ENCODE results near the gene FRS3.
"Not testable (repeated sequence)": the region's sequence is repeated elsewhere in the genome, so short reads cannot be mapped to it uniquely, and the experiment has no call there.

Gene FRS3

GRCh38 chr6:41768545-41769308, 11.0 kb downstream of the FRS3 start:
- no peak for DNase-seq
- no peak overlapping the region for H3K4me3 Mint-ChIP-seq

GRCh38 chr6:41767112-41767833, 12.4 kb downstream of the FRS3 start:
- Mint-ChIP-seq H3K4me3 (no peak overlapping the region), H3K36me3 (ENCODE audit: low read depth) (no peaks in the 10 kb centered on the region), H3K4me1 (peaks cover 2% of the 10 kb centered on the region), H3K27me3 (no peaks in the 10 kb centered on the region), H3K27ac (no peak overlapping the region), H3K9me3 (no peaks in the 10 kb centered on the region)
- DNase-seq = no peak
- no peak for ATAC-seq

More at GRCh38 chr6:41768545-41769308, 11.0 kb downstream of the FRS3 start:
- H3K27ac Mint-ChIP-seq = no peak overlapping the region
- no peak for ATAC-seq
- no peaks in the 10 kb centered on the region for H3K27me3 Mint-ChIP-seq
- peaks cover 2% of the 10 kb centered on the region for H3K36me3 Mint-ChIP-seq (ENCODE audit: low read depth)
- H3K9me3 Mint-ChIP-seq = no peaks in the 10 kb centered on the region
- H3K4me1 Mint-ChIP-seq = peaks cover 2% of the 10 kb centered on the region

- not testable (repeated sequence) for H3K9me3 Mint-ChIP-seq; H3K36me3 Mint-ChIP-seq (ENCODE audit: low read depth); H3K27ac Mint-ChIP-seq; H3K27me3 Mint-ChIP-seq; DNase-seq; H3K4me3 Mint-ChIP-seq; H3K4me1 Mint-ChIP-seq; ATAC-seq
These were observed 13.5 kb downstream of the FRS3 start for GRCh38 chr6:41766043-41766664.

- H3K4me3 Mint-ChIP-seq = no peak overlapping the region
- no peak for DNase-seq
- no peak for ATAC-seq
- H3K27ac Mint-ChIP-seq = no peak overlapping the region
- peaks cover 5% of the 10 kb centered on the region for H3K27me3 Mint-ChIP-seq
- H3K4me1 Mint-ChIP-seq = no peaks in the 10 kb centered on the region
- no peaks in the 10 kb centered on the region for H3K9me3 Mint-ChIP-seq
- no peaks in the 10 kb centered on the region for H3K36me3 Mint-ChIP-seq (ENCODE audit: low read depth)
These were observed 16.2 kb downstream of the FRS3 start for GRCh38 chr6:41763470-41763869.

GRCh38 chr6:41759905-41760579, 19.7 kb downstream of the FRS3 start:
- H3K9me3 Mint-ChIP-seq = no peaks in the 10 kb centered on the region
- no peak overlapping the region for H3K27ac Mint-ChIP-seq
- H3K36me3 Mint-ChIP-seq (ENCODE audit: low read depth) = no peaks in the 10 kb centered on the region
- no peak overlapping the region for H3K4me3 Mint-ChIP-seq
- peaks cover 5% of the 10 kb centered on the region for H3K27me3 Mint-ChIP-seq
- DNase-seq = no peak
- no peak for ATAC-seq
- peaks cover 1% of the 10 kb centered on the region for H3K4me1 Mint-ChIP-seq

- H3K4me1 Mint-ChIP-seq = peaks cover 1% of the 10 kb centered on the region
- H3K27ac Mint-ChIP-seq = no peak overlapping the region
- no peaks in the 10 kb centered on the region for H3K36me3 Mint-ChIP-seq (ENCODE audit: low read depth)
These were observed 20.4 kb downstream of the FRS3 start for GRCh38 chr6:41759106-41759904.

GRCh38 chr6:41758641-41759035, 21.1 kb downstream of the FRS3 start:
- Mint-ChIP-seq H3K4me1 (peaks cover 1% of the 10 kb centered on the region), H3K9me3 (no peaks in the 10 kb centered on the region), H3K4me3 (no peak overlapping the region), H3K27me3 (peaks cover 5% of the 10 kb centered on the region), H3K36me3 (ENCODE audit: low read depth) (no peaks in the 10 kb centered on the region), H3K27ac (no peak overlapping the region)
- ATAC-seq (no peak), DNase-seq (no peak)

More at GRCh38 chr6:41759106-41759904, 20.4 kb downstream of the FRS3 start:
- ATAC-seq = no peak
- no peak for DNase-seq
- Mint-ChIP-seq H3K9me3 (no peaks in the 10 kb centered on the region), H3K4me3 (no peak overlapping the region), H3K27me3 (peaks cover 5% of the 10 kb centered on the region)

GRCh38 chr6:41757931-41758640, 21.6 kb downstream of the FRS3 start:
- peaks cover 5% of the 10 kb centered on the region for H3K27me3 Mint-ChIP-seq
- no peaks in the 10 kb centered on the region for H3K36me3 Mint-ChIP-seq (ENCODE audit: low read depth)
- ATAC-seq (no peak), DNase-seq (no peak)
- no peaks in the 10 kb centered on the region for H3K9me3 Mint-ChIP-seq
- no peak overlapping the region for H3K27ac Mint-ChIP-seq
- peaks cover 1% of the 10 kb centered on the region for H3K4me1 Mint-ChIP-seq
- no peak overlapping the region for H3K4me3 Mint-ChIP-seq

- peaks cover 5% of the 10 kb centered on the region for H3K27me3 Mint-ChIP-seq
- ATAC-seq (no peak), DNase-seq (no peak)
- H3K4me1 Mint-ChIP-seq = peaks cover 1% of the 10 kb centered on the region
- H3K36me3 Mint-ChIP-seq (ENCODE audit: low read depth) = no peaks in the 10 kb centered on the region
- H3K9me3 Mint-ChIP-seq = no peaks in the 10 kb centered on the region
- H3K27ac Mint-ChIP-seq = no peak overlapping the region
- H3K4me3 Mint-ChIP-seq = no peak overlapping the region
These were observed 22.4 kb downstream of the FRS3 start for GRCh38 chr6:41757271-41757670.

GRCh38 chr6:41756354-41756753, 23.3 kb downstream of the FRS3 start:
- H3K27ac Mint-ChIP-seq = no peak overlapping the region
- no peaks in the 10 kb centered on the region for H3K9me3 Mint-ChIP-seq
- no peaks in the 10 kb centered on the region for H3K36me3 Mint-ChIP-seq (ENCODE audit: low read depth)
- H3K4me1 Mint-ChIP-seq = peaks cover 1% of the 10 kb centered on the region
- ATAC-seq (no peak), DNase-seq (no peak)
- H3K4me3 Mint-ChIP-seq = no peak overlapping the region
- peaks cover 2% of the 10 kb centered on the region for H3K27me3 Mint-ChIP-seq

- H3K36me3 Mint-ChIP-seq (ENCODE audit: low read depth) = no peaks in the 10 kb centered on the region
- no peaks in the 10 kb centered on the region for H3K9me3 Mint-ChIP-seq
- ATAC-seq (no peak), DNase-seq (no peak)
- H3K4me3 Mint-ChIP-seq = no peak overlapping the region
- peaks cover 1% of the 10 kb centered on the region for H3K4me1 Mint-ChIP-seq
- no peak overlapping the region for H3K27ac Mint-ChIP-seq
- no peaks in the 10 kb centered on the region for H3K27me3 Mint-ChIP-seq
These were observed 23.8 kb downstream of the FRS3 start for GRCh38 chr6:41755895-41756294.

- H3K4me1 Mint-ChIP-seq = no peaks in the 10 kb centered on the region
- H3K9me3 Mint-ChIP-seq = no peaks in the 10 kb centered on the region
- no peak overlapping the region for H3K4me3 Mint-ChIP-seq
- no peak overlapping the region for H3K27ac Mint-ChIP-seq
- H3K36me3 Mint-ChIP-seq (ENCODE audit: low read depth) = no peaks in the 10 kb centered on the region
- DNase-seq = no peak
- no peaks in the 10 kb centered on the region for H3K27me3 Mint-ChIP-seq
- ATAC-seq = no peak
These were observed 29.3 kb downstream of the FRS3 start for GRCh38 chr6:41750374-41750773.

GRCh38 chr6:41748542-41748941, 31.2 kb downstream of the FRS3 start:
- Mint-ChIP-seq H3K27me3 (no peaks in the 10 kb centered on the region), H3K4me1 (no peaks in the 10 kb centered on the region), H3K4me3 (no peak overlapping the region), H3K27ac (no peak overlapping the region), H3K9me3 (no peaks in the 10 kb centered on the region), H3K36me3 (ENCODE audit: low read depth) (no peaks in the 10 kb centered on the region)
- DNase-seq (no peak), ATAC-seq (no peak)
